ENCODE results near the gene SCAF4.

DNA sequence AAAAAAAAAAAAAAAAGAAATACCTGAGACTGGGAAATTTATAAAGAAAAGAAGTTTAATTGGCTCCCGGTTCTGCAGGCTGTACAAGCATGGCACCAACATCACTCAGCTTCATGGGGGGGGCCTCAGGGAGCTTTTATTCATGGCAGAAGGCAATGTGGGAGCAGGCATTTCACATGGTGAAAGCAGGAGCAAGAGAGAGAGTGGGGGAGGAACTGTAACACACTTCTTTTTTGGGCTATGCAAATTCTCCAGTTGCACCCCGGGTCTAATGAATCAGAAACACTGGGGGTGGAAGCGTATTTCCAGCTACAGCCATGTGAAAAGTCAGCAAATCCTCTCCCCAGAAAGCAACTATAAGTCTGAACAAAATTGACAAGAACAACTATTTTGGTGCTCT is 84.3 kb downstream of the SCAF4 start:
- TF ChIP-seq POLR2A (IDR thresholded peaks at IDR 0.05; ENCODE audit: low read depth, low read length) (no peak), POLR2AphosphoS5 (IDR thresholded peaks at IDR 0.05; ENCODE audit: low read depth, low read length) (no peak), TAF1 (IDR thresholded peaks at IDR 0.05; ENCODE audit: low read depth, low read length) (no peak)
